ENCODE data around the gene RBMY1D.
"Not testable (repeated sequence)": the region's sequence is repeated elsewhere in the genome, so short reads cannot be mapped to it uniquely, and the experiment has no call there.

The RBMY1D gene

GRCh38 chrY:21894426-21894825, at the start of gene RBMY1D:
Gene RBMY1D, minus strand, starts transcription at chrY:21894526. Its CDS starts 2,013 bp downstream, at chrY:21892513.
- not testable (repeated sequence) for DNase-seq

- not testable (repeated sequence) for DNase-seq
Observed at GRCh38 chrY:21917932-21918331, 23.6 kb upstream of the RBMY1D start, which contains the start of gene RBMY1E. Gene RBMY1E, minus strand, starts transcription at chrY:21918032. Its CDS starts 1,978 bp downstream, at chrY:21916054.

GRCh38 chrY:21869407-21870076, 24.8 kb downstream of the RBMY1D start:
- not testable (repeated sequence) for DNase-seq

- DNase-seq, result no peak
Observed at GRCh38 chrY:21845481-21845880, 48.8 kb downstream of the RBMY1D start.

GRCh38 chrY:21842090-21842489, 52.2 kb downstream of the RBMY1D start:
- no peak for DNase-seq

- no peak for DNase-seq
Observed at GRCh38 chrY:21839489-21839888, 54.8 kb downstream of the RBMY1D start.

GRCh38 chrY:21836343-21836742, 58.0 kb downstream of the RBMY1D start:
- no peak for DNase-seq

- no peak for DNase-seq
Observed at GRCh38 chrY:21835052-21835451, 59.3 kb downstream of the RBMY1D start.
